HepG2 (cell line): ENCODE measurements around the gene ACVR1B. TPM values are rescaled to one million over a fixed set of nuclear protein-coding genes. Genes with fewer than 3 reads are reported as not detected.

Source experiments
- ATAC-seq: fragments of 200-7000 bp; cut with Tn5 transposase; 3 replicates; pipeline ENCODE4 v1.9.1; 2020; ENCODE audit warnings: mild to moderate bottlenecking, moderate library complexity
- BruUV-seq: library from RNA; stranded (reverse); fragments of 400-500 nt; replicated peaks from 2 replicates; lab custom pipeline; 2021; lab: Mats Ljungman, UMichigan
- CTCF ChIA-PET: fragments of 300-600 bp; formaldehyde crosslinking; extraction: SDS; loops from one replicate; lab custom pipeline; 2021; ENCODE audit warnings: low total read pairs, inconsistent platforms, low intra/inter-chr PET ratio; lab: Yijun Ruan, JAX
- POLR2A ChIA-PET: fragments of 350-600 bp; sonication (Branson Sonifier 250); formaldehyde crosslinking; loops from one replicate; lab custom pipeline; 2020; ENCODE audit warnings: antibody characterized with exemption, inconsistent platforms; lab: Yijun Ruan, JAX
- DNase-seq: peaks from one replicate; pipeline ENCODE4 v3.0.0-alpha.2; 2015; ENCODE audit warnings: low spot score
- FAIRE-seq: peaks from 3 replicates; lab custom pipeline; 2011; peaks lifted over from hg19 to GRCh38; lab: Jason Lieb, UNC
- H2AFZ ChIP-seq: one replicate; pipeline ENCODE4 v1.6.1; 2011; ENCODE audit warnings: low read length, inconsistent platforms
- H3K27ac ChIP-seq: fragments of 300-600 bp; 3 replicates; pipeline ENCODE4 v1.8.0; 2011; ENCODE audit warnings: mixed run types, mild to moderate bottlenecking, mixed read lengths, low read length, inconsistent platforms; ENCODE audit not compliant: insufficient read depth; ENCODE audit errors: extremely low read length
- H3K27me3 ChIP-seq, 2 experiments: fragments of 200-600 bp in 1 of 2; 2 replicates in 1 of 2; 3 replicates in 1 of 2; pipeline versions ENCODE4 v1.6.0 to v1.8.0; 2011; ENCODE audit warnings: low read length in 2 of 2, mild to moderate bottlenecking in 2 of 2, moderate library complexity in 2 of 2, inconsistent platforms in 1 of 2; ENCODE audit not compliant: insufficient read depth in 2 of 2, control insufficient read depth in 1 of 2
- H3K36me3 ChIP-seq, 2 experiments: fragments of 200-600 bp in 1 of 2; replicated peaks in 1 of 2; 2 replicates in 1 of 2; 3 replicates in 1 of 2; pipeline versions ENCODE4 v1.5.1 to v1.8.0; 2011; ENCODE audit warnings: low read length in 2 of 2, inconsistent platforms in 1 of 2; ENCODE audit not compliant: insufficient read depth in 2 of 2, control insufficient read depth in 1 of 2
- H3K4me1 ChIP-seq: 2 replicates; pipeline ENCODE4 v1.5.1; 2012; ENCODE audit warnings: low read length, inconsistent platforms; ENCODE audit not compliant: insufficient read depth
- H3K4me2 ChIP-seq: 2 replicates; pipeline ENCODE4 v1.6.0; 2011; ENCODE audit warnings: low read depth, low read length, inconsistent platforms
- H3K4me3 ChIP-seq, 3 experiments: fragments of 200-600 bp in 1 of 3; sonication (generic), shearing (Covaris generic) in 1 of 3; replicated peaks in 1 of 3; 2 replicates each; pipeline ENCODE4 v1.5.1; 2011 to 2016; ENCODE audit warnings: low read length in 3 of 3, inconsistent platforms in 2 of 3, low read depth in 2 of 3, mild to moderate bottlenecking in 2 of 3, control low read depth in 1 of 3, mixed read lengths in 1 of 3; ENCODE audit not compliant: insufficient read depth in 1 of 3
- H3K79me2 ChIP-seq: one replicate; pipeline ENCODE4 v1.6.1; 2011; ENCODE audit warnings: low read length, inconsistent platforms; ENCODE audit not compliant: insufficient read depth
- H3K9ac ChIP-seq: 2 replicates; pipeline ENCODE4 v1.6.0; 2011; ENCODE audit warnings: mild to moderate bottlenecking, low read depth, low read length, inconsistent platforms; ENCODE audit not compliant: insufficient read depth
- H3K9me3 ChIP-seq: 2 replicates; pipeline ENCODE4 v1.5.1; 2012; ENCODE audit warnings: mild to moderate bottlenecking, low read length
- H4K20me1 ChIP-seq: 2 replicates; pipeline ENCODE4 v1.6.0; 2011; ENCODE audit warnings: inconsistent platforms, mild to moderate bottlenecking, low read length, moderate library complexity; ENCODE audit not compliant: insufficient read depth
- ATF3 ChIP-seq: sonication (generic); formaldehyde crosslinking; IDR thresholded peaks from 2 replicates; pipeline ENCODE4 v1.4.0; 2020; ENCODE audit warnings: missing genetic modification reagents
- CEBPG ChIP-seq: IDR thresholded peaks from 2 replicates; pipeline ENCODE4 v1.6.1; 2016
- FOXP1 ChIP-seq, 2 experiments: fragments of 450-650 bp in 1 of 2; IDR thresholded peaks; 2 replicates each; pipeline ENCODE4 v1.6.1; 2017 to 2018; ENCODE audit warnings: antibody characterized with exemption in 1 of 2
- GABPA ChIP-seq, 2 experiments: IDR thresholded peaks; 2 replicates each; pipeline ENCODE4 v1.6.1; 2011 to 2016; ENCODE audit warnings: low read depth in 2 of 2, low read length in 1 of 2, missing biosample characterization in 1 of 2, missing genetic modification characterization in 1 of 2
- HOXA3 ChIP-seq: sonication (generic); formaldehyde crosslinking; IDR thresholded peaks from 2 replicates; pipeline ENCODE4 v1.5.0; 2020; ENCODE audit warnings: missing genetic modification reagents
- NONO ChIP-seq, 2 experiments: fragments of 450-650 bp in 1 of 2; sonication (generic) in 1 of 2; formaldehyde crosslinking in 1 of 2; IDR thresholded peaks in 1 of 2; conservative IDR thresholded peaks in 1 of 2; 2 replicates each; pipeline versions ENCODE4 v1.6.1 to v1.8.0; 2017 to 2022; ENCODE audit warnings: mild to moderate bottlenecking in 1 of 2, missing genetic modification reagents in 1 of 2, moderate library complexity in 1 of 2
- NR2C2 ChIP-seq: sonication (generic); formaldehyde crosslinking; IDR thresholded peaks from 2 replicates; pipeline ENCODE4 v1.4.0; 2020; ENCODE audit warnings: missing genetic modification reagents, mild to moderate bottlenecking, moderate library complexity, borderline replicate concordance
- POLR2G ChIP-seq: fragments of 200-400 bp; formaldehyde crosslinking; IDR thresholded peaks from 2 replicates; pipeline ENCODE4 v1.6.1; 2018; ENCODE audit warnings: mild to moderate bottlenecking, low read depth, low read length, moderate library complexity
- TFAP4 ChIP-seq: sonication (generic); IDR thresholded peaks from 2 replicates; pipeline ENCODE4 v1.6.1; 2016; ENCODE audit warnings: low read depth, borderline replicate concordance
- ZNF367 ChIP-seq: sonication (generic); formaldehyde crosslinking; IDR thresholded peaks from 2 replicates; pipeline ENCODE4 v1.4.0; 2020; ENCODE audit warnings: missing genetic modification reagents, borderline replicate concordance
- ZNF776 ChIP-seq: sonication (generic); formaldehyde crosslinking; IDR thresholded peaks from 2 replicates; pipeline ENCODE4 v1.4.0; 2020; ENCODE audit warnings: mild to moderate bottlenecking, missing genetic modification reagents
- ZNF878 ChIP-seq: sonication (generic); formaldehyde crosslinking; IDR thresholded peaks from 2 replicates; pipeline ENCODE4 v1.8.1; 2023; ENCODE audit warnings: mild to moderate bottlenecking, missing genetic modification reagents, moderate library complexity
- ZXDC ChIP-seq: sonication (generic); formaldehyde crosslinking; IDR thresholded peaks from 2 replicates; pipeline ENCODE4 v1.5.0; 2020; ENCODE audit warnings: mild to moderate bottlenecking, missing genetic modification reagents
- WGBS: methylation state at CpG from one replicate; pipeline ENCODE4 v1.1.6; 2017; ENCODE audit warnings: low lambda C conversion rate; 5-methylcytosine and 5-hydroxymethylcytosine counted together
- in situ Hi-C: cut with HindIII; loops from 2 replicates; pipeline ENCODE4 v1.10.0; 2017; ENCODE audit warnings: low pct_unique_long_range_greater_than_20kb; ENCODE audit not compliant: extremely low pct_ligation_motif_present
- intact Hi-C: fragments of 100-400 bp; cut with micrococcal nuclease; formaldehyde crosslinking; loops from one replicate; pipeline ENCODE4 v1.10.0; 2022; ENCODE audit not compliant: unreplicated experiment
- polyA plus RNA-seq, 8 experiments: library from polyadenylated mRNA; depleted of rRNA in 3 of 8; stranded (reverse) in 7 of 8; unstranded in 1 of 8; fragments of >200 nt; fragmentation: Illumina TruSeq in 4 of 8; extraction: Trizol in 4 of 8; gene quantifications; 2 replicates each; pipeline versions ENCODE4 v1.2.1 to v1.2.3, GENCODE V29; 2011 to 2016; ENCODE audit warnings: low read depth in 4 of 8, missing spikeins in 1 of 8, mixed read lengths in 1 of 8; ENCODE audit not compliant: insufficient read depth in 1 of 8
- total RNA-seq, 5 experiments: library from RNA; depleted of rRNA; stranded (reverse); fragments of >200 nt; fragmentation: Illumina TruSeq; extraction: Trizol; gene quantifications; 2 replicates each; pipeline ENCODE4 v1.2.3, GENCODE V29; 2016; ENCODE audit warnings: low read depth in 1 of 5
- TF ChIP-seq, protein P1 (sequence below): IDR thresholded peaks from 2 replicates; pipeline ENCODE4 v1.6.1; 2016; ENCODE audit warnings: low read depth

ACVR1B gene
- total and polyA plus RNA-seq, 2 of the 13 experiments (the other 11 are each of a cell fraction or from before 2014, with no cell fraction given): 8.9 to 12.1 TPM

DNA sequence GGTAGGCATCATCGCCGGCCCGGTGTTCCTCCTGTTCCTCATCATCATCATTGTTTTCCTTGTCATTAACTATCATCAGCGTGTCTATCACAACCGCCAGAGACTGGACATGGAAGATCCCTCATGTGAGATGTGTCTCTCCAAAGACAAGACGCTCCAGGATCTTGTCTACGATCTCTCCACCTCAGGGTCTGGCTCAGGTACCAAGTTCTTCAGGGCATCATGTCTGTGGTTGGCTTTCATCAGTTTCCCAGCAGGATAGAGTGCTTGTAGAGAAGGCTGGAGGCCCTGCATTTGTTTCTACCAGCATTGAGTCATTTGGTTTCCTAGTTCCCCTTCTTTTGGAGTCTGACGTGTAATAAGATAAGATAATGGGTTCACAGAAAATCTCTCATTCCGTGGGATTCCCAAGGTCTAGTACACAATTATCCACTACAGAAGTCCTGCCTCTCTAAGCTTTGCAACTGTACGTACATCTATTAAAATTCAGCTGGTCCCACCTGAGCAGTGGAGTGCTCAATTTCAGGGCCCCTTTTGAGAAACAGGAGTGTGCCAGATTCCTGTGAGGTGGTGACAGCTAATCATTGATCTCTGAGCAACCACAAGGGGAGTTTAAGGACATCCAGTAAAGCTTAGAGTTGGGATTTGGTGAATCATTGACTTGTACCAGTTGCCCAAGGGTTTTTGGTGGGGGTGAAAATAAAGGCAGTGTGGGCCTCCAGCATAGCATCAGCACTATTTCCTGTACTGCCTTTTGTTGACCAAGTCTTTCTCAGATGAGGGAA lies 25.1 kb downstream of the ACVR1B start (continued):
- TF ChIP-seq FOXP1 (IDR thresholded peaks at IDR 0.05) (no peak), FOXP1 (CRISPR knock-in tag; IDR thresholded peaks at IDR 0.05) (peak; percentile 33; the same call in 1 of the 2 replicates), POLR2G (no peak), ZNF367 (CRISPR knock-in tag) (no peak)

DNA sequence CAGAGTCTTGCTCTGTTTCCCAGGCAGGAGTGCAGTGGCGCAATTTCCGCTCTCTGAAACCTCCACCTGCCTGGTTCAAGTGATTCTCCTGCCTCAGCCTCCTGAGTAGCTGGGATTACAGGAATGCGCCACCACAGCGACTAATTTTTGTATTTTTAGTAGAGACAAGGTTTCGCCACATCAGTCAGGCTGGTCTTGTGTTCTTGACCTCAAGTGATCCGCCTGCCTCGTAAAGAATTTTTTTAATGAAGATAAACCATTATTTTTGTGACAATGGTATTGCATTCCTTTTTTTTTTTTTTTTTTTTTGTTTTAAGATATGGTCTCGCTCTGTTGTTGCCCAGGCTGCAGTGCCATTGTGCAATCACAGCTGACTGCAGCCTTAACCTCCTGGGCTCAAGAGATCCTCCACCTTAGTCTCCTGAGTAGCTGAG lies 25.8 kb downstream of the ACVR1B start:
- Histone ChIP-seq H3K36me3 (peaks cover 17 to 21% of the 10 kb centered on the region in 2 experiments), H3K4me2 (peak overlapping the region; percentile 47), H3K4me1 (peaks cover 60% of the 10 kb centered on the region), H2AFZ (no peak overlapping the region), H3K9me3 (no peaks in the 10 kb centered on the region), H3K27me3 (no peaks in the 10 kb centered on the region), H4K20me1 (no peaks in the 10 kb centered on the region), H3K27ac (peak overlapping the region; percentile 61), H3K9ac (no peak overlapping the region), H3K4me3 (peak overlapping the region in 1 of 3 experiments; percentile 6; a peak in 1 of 6 replicates), H3K79me2 (peaks cover 24% of the 10 kb centered on the region)
- WGBS: 59% methylated on average over 8 of the region's 8 CpGs
- no TSS peak for BruUV-seq
- intact Hi-C loops (loop anchor here (1.0 kb wide), 1 partner anchor 24 kb away; no protein-coding TSS in a partner anchor), in situ Hi-C loops (no loop called here)
- CTCF ChIA-PET: no interaction called here
- FAIRE-seq: peak; percentile 4
- peak; percentile 27 for DNase-seq
- peak; percentile 7; the same call in 2 of the 3 replicates for ATAC-seq
- POLR2A ChIA-PET: interaction anchor here (0.9 to 2.2 kb wide), 7 partner anchors 15 to 128 kb away, joined by 3 to 9 read pairs (median 5); partner anchors contain the start of gene ACVR1B
- TF ChIP-seq ZNF776 (CRISPR knock-in tag) (no peak), GABPA (IDR thresholded peaks at IDR 0.05; ENCODE audit: low read depth, low read length) (no peak), GABPA (CRISPR knock-in tag; IDR thresholded peaks at IDR 0.05; ENCODE audit: low read depth) (0 out of 2 replicates have a peak, but pooled peaks have one; percentile 8), ZXDC (CRISPR knock-in tag) (no peak), HOXA3 (CRISPR knock-in tag) (peak; percentile 6; the same call in 1 of the 2 replicates), TFAP4 (peak; percentile 29; the same call in 1 of the 2 replicates), NONO (IDR thresholded peaks at IDR 0.05) (no peak), NONO (CRISPR knock-in tag; conservative IDR thresholded peaks at IDR 0.05) (0 out of 2 replicates have a peak, but pooled peaks have one; percentile 6), ATF3 (CRISPR knock-in tag) (no peak), CEBPG (CRISPR knock-in tag) (peak; percentile 11; the same call in 1 of the 2 replicates), ZNF878 (CRISPR knock-in tag) (no peak), NR2C2 (peak; percentile 32; the same call in 1 of the 2 replicates)
- TF ChIP-seq, protein P1, sequence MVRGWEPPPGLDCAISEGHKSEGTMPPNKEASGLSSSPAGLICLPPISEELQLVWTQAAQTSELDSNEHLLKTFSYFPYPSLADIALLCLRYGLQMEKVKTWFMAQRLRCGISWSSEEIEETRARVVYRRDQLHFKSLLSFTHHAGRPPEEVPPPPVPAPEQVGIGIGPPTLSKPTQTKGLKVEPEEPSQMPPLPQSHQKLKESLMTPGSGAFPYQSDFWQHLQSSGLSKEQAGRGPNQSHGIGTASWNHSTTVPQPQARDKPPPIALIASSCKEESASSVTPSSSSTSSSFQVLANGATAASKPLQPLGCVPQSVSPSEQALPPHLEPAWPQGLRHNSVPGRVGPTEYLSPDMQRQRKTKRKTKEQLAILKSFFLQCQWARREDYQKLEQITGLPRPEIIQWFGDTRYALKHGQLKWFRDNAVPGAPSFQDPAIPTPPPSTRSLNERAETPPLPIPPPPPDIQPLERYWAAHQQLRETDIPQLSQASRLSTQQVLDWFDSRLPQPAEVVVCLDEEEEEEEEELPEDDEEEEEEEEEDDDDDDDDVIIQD (CRISPR knock-in tag): no peak
